OCI-LY7 (cell line): ENCODE measurements around the gene CLSTN2. TPM values are rescaled to one million over a fixed set of nuclear protein-coding genes. Genes with fewer than 3 reads are reported as not detected.

Source experiments
- BruUV-seq: library from RNA; stranded (reverse); fragments of 400-500 nt; replicated peaks from 2 replicates; lab custom pipeline; 2021; lab: Mats Ljungman, UMichigan
- CTCF ChIA-PET: fragments of 300-600 bp; sonication (Branson Sonifier 250); formaldehyde crosslinking; loops from one replicate; lab custom pipeline; 2022; ENCODE audit warnings: antibody characterized with exemption; ENCODE audit not compliant: unreplicated experiment; lab: Charles Lee
- POLR2A ChIA-PET: fragments of 300-600 bp; sonication (Branson Sonifier 250); formaldehyde crosslinking; loops from one replicate; lab custom pipeline; 2022; ENCODE audit warnings: antibody characterized with exemption; lab: Charles Lee
- DNase-seq: peaks from one replicate; pipeline ENCODE4 v3.0.0-alpha.2; 2015; ENCODE audit warnings: low spot score
- H2AFZ ChIP-seq: fragments of 200-600 bp; sonication (generic), shearing (Covaris generic); 2 replicates; pipeline ENCODE4 v1.6.1; 2014; ENCODE audit warnings: mild to moderate bottlenecking, antibody characterized with exemption, low read length, moderate library complexity
- H3K27ac ChIP-seq: fragments of 200-600 bp; sonication (generic); 2 replicates; pipeline ENCODE4 v1.5.1; 2014; ENCODE audit warnings: mixed run types, low read depth, mild to moderate bottlenecking, moderate library complexity, low read length, inconsistent platforms; ENCODE audit not compliant: poor library complexity, severe bottlenecking
- H3K36me3 ChIP-seq: fragments of 200-600 bp; sonication (generic); 2 replicates; pipeline ENCODE4 v1.6.1; 2014; ENCODE audit warnings: mild to moderate bottlenecking, antibody characterized with exemption, low read length, moderate library complexity, mixed read lengths; ENCODE audit not compliant: insufficient read depth
- H3K4me1 ChIP-seq: fragments of 200-600 bp; sonication (generic); 2 replicates; pipeline ENCODE4 v1.5.1; 2014; ENCODE audit warnings: mild to moderate bottlenecking, low read length; ENCODE audit not compliant: insufficient read depth, poor library complexity, severe bottlenecking
- H3K4me2 ChIP-seq: fragments of 200-600 bp; sonication (generic); 2 replicates; pipeline ENCODE4 v1.6.1; 2014; ENCODE audit warnings: mild to moderate bottlenecking, low read length
- H3K4me3 ChIP-seq: fragments of 200-600 bp; sonication (generic); 2 replicates; pipeline ENCODE4 v1.5.1; 2014; ENCODE audit warnings: mild to moderate bottlenecking, low read depth, low read length; ENCODE audit not compliant: poor library complexity, severe bottlenecking
- H3K79me2 ChIP-seq: fragments of 200-600 bp; sonication (generic); 2 replicates; pipeline ENCODE4 v1.6.1; 2016; ENCODE audit warnings: low read depth, mild to moderate bottlenecking, low read length, moderate library complexity, mixed read lengths; ENCODE audit not compliant: insufficient read depth
- H3K9me2 ChIP-seq: fragments of 200-600 bp; sonication (generic); 2 replicates; pipeline ENCODE4 v1.6.1; 2016; ENCODE audit warnings: mild to moderate bottlenecking, low read length, mixed read lengths; ENCODE audit not compliant: insufficient read depth
- H3K9me3 ChIP-seq: fragments of 200-600 bp; sonication (generic); 2 replicates; pipeline ENCODE4 v1.6.1; 2014; ENCODE audit warnings: mild to moderate bottlenecking, mixed run types, low read length, mixed read lengths
- H4K20me1 ChIP-seq: fragments of 200-600 bp; sonication (generic); 2 replicates; pipeline ENCODE4 v1.6.1; 2014; ENCODE audit warnings: mild to moderate bottlenecking, antibody characterized with exemption, low read length, moderate library complexity, mixed read lengths; ENCODE audit not compliant: insufficient read depth
- CTCF ChIP-seq: fragments of 200-600 bp; sonication (generic); conservative IDR thresholded peaks from 2 replicates; pipeline ENCODE4 v1.5.1; 2014; ENCODE audit warnings: mild to moderate bottlenecking, antibody characterized with exemption, low read length, moderate library complexity, mixed read lengths
- EZH2phosphoT487 ChIP-seq: fragments of 200-600 bp; sonication (generic); IDR thresholded peaks from 2 replicates; pipeline ENCODE4 v1.6.1; 2018; ENCODE audit warnings: low read depth, borderline replicate concordance, mild to moderate bottlenecking, mixed run types, antibody characterized with exemption, low read length, moderate library complexity, mixed read lengths
- intact Hi-C: fragments of 100-400 bp; cut with micrococcal nuclease; formaldehyde crosslinking; loops from one replicate; pipeline ENCODE4 v1.10.0; 2022; ENCODE audit not compliant: unreplicated experiment
- total RNA-seq, 2 experiments: library from RNA; depleted of rRNA in 1 of 2; stranded (reverse); fragments of >200 nt in 1 of 2; shearing (Covaris generic) in 1 of 2; gene quantifications; 2 replicates each; pipeline ENCODE4 v1.2.3, GENCODE V29; 2014 to 2022

Gene CLSTN2
- total RNA-seq, 2 experiments from 2014 or later, result not detected

- CTCF ChIA-PET, result no interaction called here
- POLR2A ChIA-PET, result no interaction called here
- Histone ChIP-seq H3K79me2 (no peaks in the 10 kb centered on the region), H3K9me3 (no peaks in the 10 kb centered on the region), H2AFZ (no peak overlapping the region), H4K20me1 (no peaks in the 10 kb centered on the region), H3K4me2 (no peak overlapping the region), H3K4me3 (no peak overlapping the region), H3K27ac (no peak overlapping the region), H3K9me2 (no peaks in the 10 kb centered on the region), H3K4me1 (no peaks in the 10 kb centered on the region), H3K36me3 (no peaks in the 10 kb centered on the region)
- intact Hi-C loops, result no loop called here
- TF ChIP-seq EZH2phosphoT487, result no peak
- TF ChIP-seq CTCF, result no peak
- BruUV-seq, result no TSS peak
- DNase-seq, result no peak
Observed at GRCh38 chr3:140006331-140006730, 71.3 kb downstream of the CLSTN2 start.

DNA sequence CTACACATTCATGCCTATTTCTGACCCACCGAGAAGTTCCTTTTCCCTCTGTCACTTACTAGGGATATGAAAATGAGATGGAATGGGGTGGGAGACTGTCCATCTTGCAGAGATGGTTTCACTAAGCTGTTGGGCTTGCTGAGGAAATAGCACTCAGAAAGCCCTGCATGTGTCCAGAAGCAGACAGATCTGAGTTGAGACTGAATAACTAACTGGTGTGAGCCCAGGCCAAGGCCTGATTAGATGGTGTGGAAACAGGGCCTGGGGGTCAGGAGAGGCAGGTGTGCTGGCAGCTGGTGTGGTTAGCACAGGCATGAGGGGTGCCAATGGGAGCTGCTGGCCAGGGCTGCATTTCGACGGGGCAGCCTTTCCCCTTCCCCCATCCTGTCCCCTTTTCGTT is 72.1 kb downstream of the CLSTN2 start:
- TF ChIP-seq CTCF (no peak), EZH2phosphoT487 (no peak)
- Histone ChIP-seq H4K20me1 (no peaks in the 10 kb centered on the region), H3K79me2 (no peaks in the 10 kb centered on the region), H3K36me3 (no peaks in the 10 kb centered on the region), H3K9me3 (no peaks in the 10 kb centered on the region), H3K27ac (no peak overlapping the region), H3K9me2 (no peaks in the 10 kb centered on the region), H3K4me3 (no peak overlapping the region), H3K4me2 (no peak overlapping the region), H3K4me1 (no peaks in the 10 kb centered on the region), H2AFZ (no peak overlapping the region)
- DNase-seq, result no peak
- no TSS peak for BruUV-seq
- POLR2A ChIA-PET, result no interaction called here
- intact Hi-C loops, result no loop called here
- CTCF ChIA-PET, result no interaction called here

DNA sequence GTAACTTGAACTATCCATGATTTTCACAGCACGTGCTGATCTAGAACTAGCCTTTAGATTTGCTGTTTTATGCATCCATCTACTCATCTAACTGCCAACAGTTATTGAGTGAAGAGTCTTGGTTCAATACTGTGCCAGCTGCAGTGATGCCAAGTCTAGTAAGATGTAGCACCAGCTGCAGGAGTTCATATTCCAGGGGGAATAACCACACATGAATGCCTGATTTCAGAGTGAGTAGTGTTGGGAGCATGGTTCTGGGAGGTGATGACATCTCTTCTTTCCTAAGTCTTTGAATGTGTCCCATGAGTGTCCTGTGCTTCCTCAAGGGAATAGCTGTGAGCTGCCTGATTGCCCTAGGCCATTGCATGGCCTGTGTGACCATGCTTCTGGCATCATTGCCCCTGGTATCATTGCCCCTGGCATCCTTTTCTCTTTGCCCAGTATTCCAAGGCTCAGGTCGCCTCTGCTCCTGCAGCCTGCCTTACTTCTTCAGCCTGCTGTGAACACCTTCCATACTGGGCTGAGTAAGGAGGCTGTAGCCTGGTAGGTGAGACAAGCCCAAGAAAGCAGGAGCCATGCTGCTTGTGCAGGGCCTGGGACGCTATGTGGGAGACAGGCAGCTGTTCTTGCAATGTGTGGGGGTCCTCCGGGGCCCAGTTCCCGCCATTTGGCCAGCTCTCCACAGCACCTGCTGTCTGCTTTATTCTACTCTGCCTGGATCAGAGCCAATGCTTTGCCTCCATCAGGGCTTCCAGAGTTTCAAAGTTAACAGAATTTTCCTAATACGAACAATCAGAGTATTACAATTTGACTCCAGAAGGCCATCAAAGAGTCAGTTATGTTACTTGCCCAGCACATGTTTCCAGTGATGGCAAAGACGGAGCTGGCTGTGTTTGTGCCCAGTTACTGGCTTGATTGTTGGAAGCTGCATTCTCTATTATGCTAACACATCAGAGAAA is 73.2 kb downstream of the CLSTN2 start:
- POLR2A ChIA-PET, result no interaction called here
- no peak overlapping the region for H3K27ac ChIP-seq
- BruUV-seq, result no TSS peak

More for the DNA sequence above, 73.2 kb downstream of the CLSTN2 start:
- no peak overlapping the region for H3K4me2 ChIP-seq
- no peak for DNase-seq
- H3K9me3 ChIP-seq, result no peaks in the 10 kb centered on the region
- no peaks in the 10 kb centered on the region for H4K20me1 ChIP-seq
- TF ChIP-seq CTCF (no peak), EZH2phosphoT487 (no peak)
- CTCF ChIA-PET, result no interaction called here
- H3K9me2 ChIP-seq, result no peaks in the 10 kb centered on the region
- no peaks in the 10 kb centered on the region for H3K36me3 ChIP-seq
- no peaks in the 10 kb centered on the region for H3K79me2 ChIP-seq
- H3K4me3 ChIP-seq, result no peak overlapping the region
- H2AFZ ChIP-seq, result no peak overlapping the region
- H3K4me1 ChIP-seq, result no peaks in the 10 kb centered on the region
- intact Hi-C loops, result no loop called here
